NCI-H2081 treated with DMSO at 0.1 percent for 48 hours (cell line): Measurements from ENCODE around the gene CRY2.
"Not testable (repeated sequence)": the region's sequence is repeated elsewhere in the genome, so short reads cannot be mapped to it uniquely, and the experiment has no call there.

Source experiments
- DNase-seq: peaks from one replicate; lab custom pipeline; 2025; lab: John Stamatoyannopoulos, UW

The CRY2 gene

DNA sequence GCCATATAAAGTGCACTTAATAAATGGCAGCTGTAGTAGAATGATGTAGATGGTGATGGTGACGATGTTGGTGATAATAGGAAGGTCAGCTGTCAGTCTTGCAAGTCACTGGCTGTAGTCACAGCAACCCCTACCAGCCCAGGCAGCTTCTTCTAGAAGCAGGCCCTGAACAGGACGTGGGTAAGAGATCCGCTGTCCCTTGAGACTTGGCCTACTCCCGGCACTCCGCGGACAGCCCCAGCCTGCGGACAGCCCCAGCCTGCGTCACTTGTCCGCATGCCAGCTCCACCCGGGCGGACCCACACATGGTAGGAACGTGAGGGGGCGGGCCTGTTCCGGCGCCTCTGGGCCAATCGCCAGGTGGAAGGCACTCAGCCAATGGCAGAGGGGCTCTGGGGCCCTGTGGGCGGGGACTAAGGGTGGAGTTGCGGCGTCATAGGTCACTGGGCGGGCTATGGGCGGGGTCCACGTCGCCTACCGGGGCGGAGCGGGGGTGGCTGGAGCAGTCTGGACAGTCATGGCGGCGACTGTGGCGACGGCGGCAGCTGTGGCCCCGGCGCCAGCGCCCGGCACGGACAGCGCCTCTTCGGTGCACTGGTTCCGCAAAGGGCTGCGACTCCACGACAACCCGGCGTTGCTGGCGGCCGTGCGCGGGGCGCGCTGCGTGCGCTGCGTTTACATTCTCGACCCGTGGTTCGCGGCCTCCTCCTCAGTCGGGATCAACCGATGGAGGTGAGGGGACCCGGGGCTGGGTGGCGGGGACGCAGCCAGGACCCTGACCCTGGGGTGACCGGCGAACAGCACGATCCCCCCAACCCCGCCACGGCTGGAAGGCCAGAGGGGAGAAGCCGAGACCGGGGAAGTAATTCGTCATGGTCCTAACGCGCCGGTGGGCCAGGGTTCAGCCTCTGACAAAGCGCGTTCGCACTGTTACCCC is at the start of gene CRY2:
Gene CRY2 (plus strand): TSS at position 502 of the 937 bp plus-strand sequence. CDS start 16 bp downstream, at position 518.
- DNase-seq = peak; percentile 91

DNA sequence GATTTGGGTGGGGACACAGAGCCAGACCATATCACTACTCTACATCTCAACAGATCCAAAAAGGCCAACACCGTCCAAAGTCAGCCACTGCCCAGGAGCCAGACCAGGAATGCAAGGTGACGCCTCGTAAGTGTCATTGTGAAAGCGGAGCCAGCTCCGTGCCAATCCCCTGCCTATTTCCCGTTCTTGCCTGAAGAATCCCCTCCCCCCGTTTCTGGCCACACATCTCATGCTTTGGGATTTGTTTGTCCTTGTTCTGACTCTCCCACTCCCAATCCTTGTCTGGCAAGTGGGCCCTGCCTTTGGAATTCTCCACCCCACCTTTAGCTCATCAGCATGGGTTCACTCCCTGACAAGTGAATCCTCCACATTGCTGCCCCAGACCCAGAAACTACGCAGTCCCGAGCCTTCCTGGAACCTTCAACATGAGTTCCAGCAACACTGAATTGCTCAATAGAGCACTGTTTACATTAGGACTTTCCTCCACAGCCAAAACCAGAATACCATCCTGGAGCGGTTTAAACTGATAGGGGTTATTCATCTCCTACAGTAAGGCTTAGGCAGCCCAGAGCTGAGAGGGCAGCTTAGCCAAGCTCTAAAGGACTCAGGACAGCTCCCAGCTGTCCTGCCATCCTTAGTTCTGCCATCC is 48.4 kb upstream of the CRY2 start:
- DNase-seq = no peak

DNA sequence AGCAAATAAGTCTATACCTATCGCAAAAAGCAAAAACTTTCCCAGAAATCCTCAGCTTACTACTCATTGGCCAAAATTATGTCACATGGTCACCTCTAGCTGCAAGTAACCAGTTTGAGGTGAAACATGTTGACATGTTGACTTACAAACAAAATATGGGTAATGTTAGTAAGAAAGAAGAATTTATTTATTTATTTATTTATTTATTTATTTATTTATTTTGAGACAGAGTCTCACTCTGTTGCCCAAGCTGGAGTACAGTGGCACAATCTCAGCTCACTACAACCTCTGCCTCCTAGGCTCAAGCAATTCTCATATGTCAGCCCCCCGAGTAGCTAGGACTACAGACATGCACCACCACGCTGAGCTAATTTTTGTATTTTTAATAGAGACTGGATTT is 47.7 kb upstream of the CRY2 start:
- no peak for DNase-seq

DNA sequence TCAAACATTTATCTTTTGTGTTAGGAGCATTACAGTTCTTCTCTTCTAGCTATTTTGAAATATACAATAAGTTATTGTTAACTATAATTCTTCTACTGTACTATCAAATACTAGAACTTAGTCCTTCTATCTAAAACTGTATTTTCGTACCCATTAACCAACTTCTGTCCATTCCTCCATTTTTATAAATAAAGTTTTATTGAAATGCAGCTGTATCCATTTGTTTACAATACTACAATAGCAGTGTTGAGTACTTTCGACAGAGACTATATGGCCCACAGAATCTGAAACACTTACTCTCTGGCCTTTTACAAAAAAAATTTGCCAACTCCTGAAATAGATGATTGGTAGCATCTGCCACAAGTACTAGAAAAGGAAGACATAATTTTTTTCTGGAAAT is 47.0 kb upstream of the CRY2 start:
- no peak for DNase-seq

DNA sequence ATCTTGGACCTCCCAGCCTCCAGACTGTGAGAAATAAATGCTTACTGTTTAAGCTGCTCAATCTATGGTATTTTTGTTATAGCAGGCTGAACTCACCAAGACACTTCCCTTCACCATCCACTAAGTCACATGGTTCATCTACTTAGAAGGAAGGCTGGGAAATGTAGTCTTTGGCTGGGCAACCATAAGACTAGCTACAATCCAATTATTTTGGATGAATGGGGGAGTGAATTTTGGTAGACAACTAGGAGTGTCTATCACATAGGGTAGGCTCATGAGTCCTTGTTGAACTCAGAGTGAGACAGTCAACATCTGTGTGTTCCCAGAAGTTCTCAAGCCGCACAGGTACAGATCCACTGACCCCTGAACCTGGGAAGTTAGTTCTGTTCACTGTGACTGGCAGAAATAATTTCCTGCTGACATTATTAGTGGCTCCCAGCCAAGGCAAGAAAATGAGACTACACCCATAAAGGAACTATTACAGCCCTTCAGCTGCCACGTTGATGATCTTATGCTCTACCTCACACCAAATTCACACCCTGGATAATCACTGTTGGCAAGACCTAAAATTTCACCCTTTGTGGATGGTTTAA is 45.5 kb upstream of the CRY2 start:
- no peak for DNase-seq

DNA sequence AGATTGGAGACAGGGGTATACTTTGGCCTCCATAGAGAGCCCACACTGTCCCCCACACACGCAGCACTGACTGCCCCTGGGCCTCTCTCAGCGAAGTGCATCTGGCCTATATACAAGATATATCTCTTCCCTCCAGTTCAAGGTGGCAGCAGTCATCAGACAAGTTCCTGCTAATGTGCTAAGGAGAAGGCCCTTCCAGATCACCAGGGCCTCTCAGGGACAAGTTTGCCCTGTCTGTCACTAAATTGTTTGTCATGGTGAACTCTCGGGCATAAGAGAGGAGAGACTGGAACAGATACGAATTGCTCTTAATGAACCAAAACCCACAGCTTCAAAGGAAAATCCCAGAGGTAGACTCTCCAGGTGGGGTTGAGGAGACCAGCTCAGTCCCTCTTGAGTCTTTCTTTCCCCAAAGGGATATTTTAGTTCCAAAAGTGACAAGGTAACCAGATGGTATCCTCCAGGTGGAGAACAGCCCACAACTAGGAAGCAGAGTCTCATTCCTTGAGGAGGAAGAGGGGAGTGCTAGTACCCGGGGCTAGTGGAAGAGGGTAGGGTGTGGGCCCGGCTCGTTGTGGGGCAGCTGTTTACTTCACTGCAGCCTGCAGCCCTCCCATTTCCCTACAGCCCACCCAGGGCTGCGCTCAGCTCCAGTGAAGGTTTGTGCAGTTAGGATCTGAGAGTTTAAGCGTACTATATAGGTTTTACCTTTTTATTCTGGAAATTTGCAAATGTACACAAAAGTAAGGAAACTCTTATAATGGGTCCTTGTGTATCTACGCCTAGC is 44.6 kb upstream of the CRY2 start:
- no peak for DNase-seq

DNA sequence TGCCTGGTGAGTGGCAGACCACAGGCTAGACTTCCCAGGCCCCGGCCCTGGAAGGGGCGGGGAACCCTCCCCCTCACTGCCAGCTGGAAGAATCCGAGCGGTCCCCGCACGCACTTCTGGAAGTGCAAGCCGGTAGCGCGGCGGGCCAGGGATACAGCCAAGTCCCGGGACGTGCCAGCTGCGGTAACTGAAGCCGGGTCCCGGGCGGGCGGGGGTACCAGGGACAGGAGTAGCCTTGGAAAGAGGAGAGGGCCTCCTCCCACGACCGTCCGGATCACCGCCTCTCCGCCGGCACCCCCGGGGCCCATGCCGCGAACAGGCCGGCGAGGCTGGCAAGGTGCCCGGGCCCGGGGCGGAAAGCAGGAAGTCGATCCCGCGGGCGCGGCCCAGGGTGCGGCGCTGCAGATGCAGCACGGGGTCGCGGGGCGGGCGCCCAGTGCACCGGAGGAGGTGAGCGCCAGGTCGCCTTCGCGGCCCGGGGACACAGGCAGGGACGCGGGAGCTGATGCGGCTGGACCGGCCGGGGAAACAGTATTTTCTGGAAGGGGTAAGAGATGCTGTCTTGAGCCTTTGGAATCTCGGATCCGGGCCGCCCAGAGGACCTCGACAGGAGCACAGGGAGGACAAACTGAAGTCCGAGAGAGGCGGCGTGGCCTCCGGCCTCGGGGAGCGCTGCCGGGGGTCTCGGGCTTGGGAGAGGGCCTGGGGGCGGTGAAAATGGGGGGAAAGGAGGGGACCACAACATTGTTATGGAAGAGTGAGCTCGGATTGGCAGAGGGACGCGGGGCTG is 43.1 kb upstream of the CRY2 start:
- DNase-seq = peak; percentile 30

DNA sequence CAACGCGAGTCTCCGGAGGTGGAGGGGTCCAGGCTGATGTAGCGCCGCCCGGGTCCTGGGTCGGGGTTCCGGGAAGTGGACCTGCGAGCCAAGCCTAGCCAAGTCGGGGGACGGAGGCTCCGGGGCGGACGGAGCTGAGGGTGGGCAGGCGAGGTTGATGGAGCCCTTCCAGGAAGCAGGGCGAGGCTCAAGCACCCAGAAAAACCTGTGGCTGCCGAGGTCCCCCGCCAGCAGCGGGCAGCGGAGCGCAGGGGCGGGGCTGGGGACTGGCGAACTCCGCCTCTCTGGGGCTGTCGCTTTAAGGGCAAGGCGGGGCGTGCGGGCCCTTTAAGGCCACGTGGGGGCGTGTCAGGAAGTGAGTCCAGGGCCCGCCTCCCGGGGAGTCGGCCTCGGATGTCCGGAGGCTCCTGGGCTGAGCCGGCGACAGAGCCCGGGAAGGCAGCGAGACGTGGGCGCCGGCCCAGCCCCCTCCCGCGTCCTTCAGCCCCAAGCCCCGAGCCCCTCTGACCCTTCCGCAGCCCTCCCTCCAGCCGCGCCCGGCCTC is 42.4 kb upstream of the CRY2 start, which contains the start of gene SLC35C1:
Gene SLC35C1 (plus strand): TSS at position 389 of the 544 bp plus-strand sequence. CDS start 653 bp downstream, outside the sequence.
- peak; percentile 81 for DNase-seq

DNA sequence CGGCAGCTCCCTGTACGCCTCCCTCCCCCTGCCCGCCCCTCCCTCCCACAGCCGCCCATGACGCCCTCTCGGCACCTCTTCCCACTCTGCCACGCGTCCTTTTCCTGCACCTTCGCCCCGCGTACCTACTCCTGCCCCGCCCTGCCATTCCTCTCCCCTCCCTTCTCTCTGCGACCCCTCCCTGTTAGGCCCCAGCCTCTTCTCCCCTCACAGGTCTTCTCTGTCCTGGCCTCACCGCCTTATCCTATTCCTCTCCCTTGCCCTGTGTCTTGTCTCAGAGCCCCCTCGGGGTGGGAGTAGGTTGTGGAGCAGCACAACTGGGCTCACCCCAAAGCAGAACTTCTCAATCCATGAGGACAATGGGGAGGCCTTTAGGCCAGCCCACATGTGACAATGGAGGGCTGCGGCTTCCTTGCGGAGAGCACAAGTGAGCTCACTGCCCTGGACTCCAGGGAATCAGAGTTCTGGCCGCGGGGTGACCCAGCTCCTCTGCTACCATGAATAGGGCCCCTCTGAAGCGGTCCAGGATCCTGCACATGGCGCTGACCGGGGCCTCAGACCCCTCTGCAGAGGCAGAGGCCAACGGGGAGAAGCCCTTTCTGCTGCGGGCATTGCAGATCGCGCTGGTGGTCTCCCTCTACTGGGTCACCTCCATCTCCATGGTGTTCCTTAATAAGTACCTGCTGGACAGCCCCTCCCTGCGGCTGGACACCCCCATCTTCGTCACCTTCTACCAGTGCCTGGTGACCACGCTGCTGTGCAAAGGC is 41.8 kb upstream of the CRY2 start:
- no peak for DNase-seq

DNA sequence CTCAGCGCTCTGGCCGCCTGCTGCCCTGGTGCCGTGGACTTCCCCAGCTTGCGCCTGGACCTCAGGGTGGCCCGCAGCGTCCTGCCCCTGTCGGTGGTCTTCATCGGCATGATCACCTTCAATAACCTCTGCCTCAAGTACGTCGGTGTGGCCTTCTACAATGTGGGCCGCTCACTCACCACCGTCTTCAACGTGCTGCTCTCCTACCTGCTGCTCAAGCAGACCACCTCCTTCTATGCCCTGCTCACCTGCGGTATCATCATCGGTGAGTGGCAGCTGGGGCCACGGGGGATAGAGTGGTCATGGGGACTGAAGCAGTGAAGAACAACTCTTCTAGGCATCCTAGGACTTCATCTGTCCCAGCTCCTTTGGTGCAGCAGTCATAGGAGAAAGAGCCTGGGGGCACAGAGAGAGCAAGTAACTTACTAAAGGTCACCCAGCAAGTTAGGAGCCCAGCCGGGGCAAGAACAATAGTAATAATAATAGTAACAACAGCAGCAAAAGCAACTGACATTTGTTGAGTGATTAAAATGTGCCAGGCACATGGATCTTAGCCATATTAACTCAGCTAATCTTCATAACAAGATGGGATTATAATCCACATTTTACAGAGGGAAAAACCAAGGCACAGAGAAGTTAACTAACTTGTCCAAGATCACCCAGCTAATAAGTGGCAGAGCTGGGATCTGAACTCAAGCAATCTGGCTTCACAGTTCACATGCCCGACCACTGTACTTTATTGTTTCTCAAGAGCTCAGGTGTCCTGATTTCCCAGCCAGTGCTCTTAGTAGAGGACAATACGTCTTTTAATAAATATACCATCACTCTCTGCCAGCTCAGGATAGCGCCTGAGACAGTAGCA is 41.0 kb upstream of the CRY2 start:
- DNase-seq = no peak

DNA sequence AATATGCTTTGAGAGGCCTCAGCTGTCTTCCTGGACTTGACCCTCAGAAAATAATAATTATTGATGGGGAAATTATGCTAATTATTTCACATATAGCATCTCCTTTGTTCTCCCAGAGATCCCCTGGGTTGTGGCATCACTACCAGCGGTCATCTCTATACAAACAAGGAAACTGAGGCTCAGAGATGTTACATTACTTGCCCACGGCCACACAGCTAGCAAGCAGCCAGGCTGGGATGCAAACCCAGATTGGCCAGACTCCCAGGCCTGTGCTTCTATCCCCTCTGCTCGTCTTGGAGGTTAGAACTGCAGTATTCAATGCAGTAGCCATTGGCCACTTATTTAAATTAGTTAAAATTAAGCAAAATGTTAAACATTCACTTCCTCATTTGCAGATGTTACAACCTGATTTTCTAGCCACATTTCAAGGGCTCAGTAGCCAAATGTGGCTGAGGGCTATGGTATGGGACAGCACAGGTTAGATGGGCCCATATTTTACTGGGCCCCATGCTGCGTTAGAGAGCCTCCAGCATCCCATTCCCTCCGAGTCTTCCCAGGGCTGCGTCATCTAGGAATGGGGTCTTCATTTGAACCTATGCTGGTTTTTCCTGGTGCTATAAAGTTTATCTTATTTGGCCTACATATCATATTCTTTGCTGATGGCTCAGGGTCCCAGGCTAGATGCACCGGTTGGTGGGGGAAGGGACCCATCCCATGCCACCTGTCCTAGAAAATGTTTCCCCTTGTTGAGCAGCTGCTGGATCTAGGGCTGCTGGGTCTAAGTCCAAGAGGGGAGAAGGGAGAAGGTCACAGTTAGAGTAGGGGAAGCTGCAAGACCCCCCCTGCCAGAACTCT is 40.1 kb upstream of the CRY2 start:
- DNase-seq = no peak

DNA sequence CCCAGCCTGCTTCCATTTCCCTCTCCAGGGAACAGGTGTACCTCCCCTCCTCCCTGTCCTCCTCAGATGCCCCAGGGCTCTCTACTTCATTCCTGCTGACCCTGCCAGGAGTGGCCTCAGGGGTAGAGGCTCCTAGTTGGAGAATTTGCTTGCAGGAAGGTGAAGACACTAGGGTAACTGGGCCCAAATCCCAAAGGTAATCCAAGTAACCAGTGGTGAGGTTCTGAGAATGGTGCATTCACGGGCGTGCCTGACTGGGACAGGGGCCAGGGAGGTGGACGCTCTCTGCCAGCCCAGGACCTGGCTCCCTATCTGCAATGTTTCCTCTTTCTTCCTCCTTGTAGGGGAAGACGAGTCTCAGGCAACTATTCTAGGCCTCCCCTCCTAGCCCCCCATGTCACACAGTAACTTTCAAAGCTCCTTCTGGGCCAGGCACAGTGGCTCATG is 39.5 kb upstream of the CRY2 start:
- DNase-seq = no peak

DNA sequence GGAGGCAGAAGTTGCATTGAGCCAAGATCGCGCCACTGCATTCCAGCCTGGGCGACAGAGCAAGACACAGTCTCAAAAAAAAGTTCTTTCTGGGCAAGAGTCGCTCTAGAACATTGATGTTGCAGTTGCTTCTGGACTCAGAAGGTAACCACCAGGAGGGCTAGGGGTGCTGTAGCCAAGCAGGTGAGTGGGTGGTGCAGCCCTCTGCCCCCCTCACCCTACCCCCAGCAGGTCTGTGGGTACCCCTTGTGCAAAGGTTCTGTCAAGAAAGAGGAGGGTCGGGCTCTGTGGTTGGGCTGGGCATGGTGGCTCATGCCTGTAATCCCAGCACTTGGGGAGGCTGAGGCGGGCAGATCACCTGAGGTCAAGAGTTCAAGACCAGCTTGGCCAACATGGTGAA is 38.8 kb upstream of the CRY2 start:
- not testable (repeated sequence) for DNase-seq

DNA sequence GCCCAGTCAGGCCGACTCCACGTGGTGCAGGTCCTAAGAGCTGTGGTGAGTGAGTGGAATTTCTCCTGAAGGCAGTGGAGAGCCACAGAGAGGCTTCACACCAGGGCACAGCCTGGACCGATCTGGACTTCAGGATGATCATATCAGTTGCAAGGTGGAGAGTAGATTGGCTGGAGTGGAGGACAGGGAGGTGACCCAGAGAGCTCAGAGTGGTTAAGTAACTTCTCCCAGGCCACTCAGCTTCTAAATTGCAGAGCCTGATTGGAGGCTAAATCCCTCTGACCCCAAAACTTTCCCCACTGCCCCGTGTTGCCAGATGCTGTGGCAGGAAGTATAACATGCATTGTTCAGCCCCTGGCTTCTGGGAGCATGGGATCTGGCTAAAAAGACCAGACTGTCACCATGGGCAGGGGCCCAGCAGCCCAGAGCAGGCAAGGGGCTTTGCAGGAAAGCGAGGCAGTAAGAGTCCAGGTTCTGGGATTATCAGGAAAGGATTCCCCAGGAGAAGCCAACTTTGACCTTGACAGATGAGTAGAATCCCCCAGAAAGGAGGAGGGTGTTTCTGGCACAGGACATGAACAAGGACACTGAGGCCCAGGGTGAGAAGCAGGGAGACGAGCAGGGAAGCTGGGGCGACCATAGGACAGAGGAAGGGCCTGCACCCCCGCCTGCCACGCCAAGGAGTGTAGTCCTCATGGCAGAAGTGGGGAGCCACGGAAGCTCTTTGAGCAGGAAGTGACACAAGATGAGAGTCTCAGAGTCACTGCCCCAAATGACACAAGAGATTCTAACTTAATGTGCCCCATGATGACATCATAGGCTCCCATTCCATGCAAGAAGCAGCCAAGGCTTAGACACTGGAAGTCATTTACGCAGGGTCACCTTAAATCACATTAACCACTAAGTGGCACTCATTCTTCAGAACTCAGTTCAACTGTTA is 37.5 kb upstream of the CRY2 start:
- DNase-seq = no peak

DNA sequence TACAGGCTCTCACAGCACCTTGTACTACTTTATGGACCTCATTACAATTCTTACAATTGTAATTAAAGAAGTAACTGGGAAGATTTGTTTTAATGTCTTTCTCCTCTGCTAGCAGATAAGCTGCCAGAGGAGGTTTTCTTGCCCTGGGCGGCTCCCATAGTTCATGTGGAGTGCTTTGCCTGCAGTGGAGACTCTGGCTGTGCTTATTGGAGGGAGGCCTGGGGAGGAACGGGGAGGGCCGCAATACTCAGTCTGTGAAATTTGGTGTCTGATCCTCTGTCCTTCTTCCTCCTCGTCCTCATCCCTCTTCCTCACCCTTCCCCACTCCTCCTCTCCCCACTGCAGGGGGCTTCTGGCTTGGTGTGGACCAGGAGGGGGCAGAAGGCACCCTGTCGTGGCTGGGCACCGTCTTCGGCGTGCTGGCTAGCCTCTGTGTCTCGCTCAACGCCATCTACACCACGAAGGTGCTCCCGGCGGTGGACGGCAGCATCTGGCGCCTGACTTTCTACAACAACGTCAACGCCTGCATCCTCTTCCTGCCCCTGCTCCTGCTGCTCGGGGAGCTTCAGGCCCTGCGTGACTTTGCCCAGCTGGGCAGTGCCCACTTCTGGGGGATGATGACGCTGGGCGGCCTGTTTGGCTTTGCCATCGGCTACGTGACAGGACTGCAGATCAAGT is 36.7 kb upstream of the CRY2 start:
- no peak for DNase-seq

DNA sequence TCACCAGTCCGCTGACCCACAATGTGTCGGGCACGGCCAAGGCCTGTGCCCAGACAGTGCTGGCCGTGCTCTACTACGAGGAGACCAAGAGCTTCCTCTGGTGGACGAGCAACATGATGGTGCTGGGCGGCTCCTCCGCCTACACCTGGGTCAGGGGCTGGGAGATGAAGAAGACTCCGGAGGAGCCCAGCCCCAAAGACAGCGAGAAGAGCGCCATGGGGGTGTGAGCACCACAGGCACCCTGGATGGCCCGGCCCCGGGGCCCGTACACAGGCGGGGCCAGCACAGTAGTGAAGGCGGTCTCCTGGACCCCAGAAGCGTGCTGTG is 36.2 kb upstream of the CRY2 start:
- no peak for DNase-seq
